HG02970 (cell line): Measurements from ENCODE around the gene RAB3IL1.
"Not testable (repeated sequence)": the region's sequence is repeated elsewhere in the genome, so short reads cannot be mapped to it uniquely, and the experiment has no call there.

ENCODE experiments used
- ATAC-seq: cut with Tn5 transposase; IDR thresholded peaks from one replicate; pipeline ENCODE4 v1.9.1; 2021; ENCODE audit warnings: mild to moderate bottlenecking, moderate library complexity, moderate number of reproducible peaks; ENCODE audit not compliant: unreplicated experiment, low FRiP score

Gene RAB3IL1

GRCh38 chr11:61954106-61954850 is 36.9 kb upstream of the RAB3IL1 start:
- no peak for ATAC-seq

DNA sequence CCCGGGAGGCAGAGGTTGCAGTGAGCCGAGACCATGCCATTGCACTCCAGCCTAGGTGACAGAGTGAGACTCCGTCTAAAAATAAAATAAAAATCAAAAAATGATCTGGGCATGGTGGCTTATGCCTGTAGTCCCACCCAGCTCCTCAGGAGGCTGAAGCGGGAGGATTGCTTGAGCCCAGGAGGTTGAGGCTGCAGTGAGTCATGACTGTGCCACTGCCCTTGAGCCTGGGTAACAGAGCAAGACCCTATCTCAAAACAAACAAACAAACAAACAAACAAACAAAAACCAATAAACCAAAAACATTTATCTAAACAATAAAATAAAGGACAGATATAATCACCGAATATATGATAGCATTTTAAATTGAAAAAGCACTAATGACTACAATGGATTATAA is 36.3 kb upstream of the RAB3IL1 start:
- not testable (repeated sequence) for ATAC-seq

GRCh38 chr11:61952882-61953281 is 35.5 kb upstream of the RAB3IL1 start:
- ATAC-seq, result no peak

DNA sequence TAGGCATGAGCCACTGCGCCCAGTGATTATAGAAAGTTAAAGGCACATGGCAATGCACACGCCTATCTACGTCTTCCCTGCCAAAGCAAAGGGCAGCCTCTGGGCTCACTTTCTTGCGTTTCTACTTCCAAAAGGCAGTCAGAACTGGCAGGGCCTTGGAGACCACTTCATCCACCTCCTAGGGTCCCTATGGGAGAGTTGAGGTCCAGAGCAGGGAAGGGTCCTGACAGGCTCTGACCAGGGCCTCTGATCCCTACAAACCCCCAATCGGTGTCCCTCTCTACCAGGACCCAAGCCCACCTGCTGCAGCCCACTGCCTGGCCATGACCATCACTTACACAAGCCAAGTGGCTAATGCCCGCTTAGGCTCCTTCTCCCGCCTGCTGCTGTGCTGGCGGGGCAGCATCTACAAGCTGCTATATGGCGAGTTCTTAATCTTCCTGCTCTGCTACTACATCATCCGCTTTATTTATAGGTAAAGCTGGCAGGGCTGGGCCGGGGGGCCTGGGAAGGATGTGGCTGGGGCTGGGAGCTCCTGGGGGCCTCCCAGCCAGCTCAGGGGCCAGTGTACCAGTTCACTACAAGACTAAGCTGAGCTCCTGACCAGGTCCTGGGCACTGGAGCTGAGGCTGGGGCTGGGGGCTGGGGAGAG is 34.2 kb upstream of the RAB3IL1 start:
- ATAC-seq, result no peak

- no peak for ATAC-seq
Measured at GRCh38 chr11:61950035-61950547, 32.7 kb upstream of the RAB3IL1 start, which contains the start of gene BEST1. Gene BEST1 (plus strand): TSS chr11:61950351. CDS start chr11:61951807, 1,456 bp downstream.

DNA sequence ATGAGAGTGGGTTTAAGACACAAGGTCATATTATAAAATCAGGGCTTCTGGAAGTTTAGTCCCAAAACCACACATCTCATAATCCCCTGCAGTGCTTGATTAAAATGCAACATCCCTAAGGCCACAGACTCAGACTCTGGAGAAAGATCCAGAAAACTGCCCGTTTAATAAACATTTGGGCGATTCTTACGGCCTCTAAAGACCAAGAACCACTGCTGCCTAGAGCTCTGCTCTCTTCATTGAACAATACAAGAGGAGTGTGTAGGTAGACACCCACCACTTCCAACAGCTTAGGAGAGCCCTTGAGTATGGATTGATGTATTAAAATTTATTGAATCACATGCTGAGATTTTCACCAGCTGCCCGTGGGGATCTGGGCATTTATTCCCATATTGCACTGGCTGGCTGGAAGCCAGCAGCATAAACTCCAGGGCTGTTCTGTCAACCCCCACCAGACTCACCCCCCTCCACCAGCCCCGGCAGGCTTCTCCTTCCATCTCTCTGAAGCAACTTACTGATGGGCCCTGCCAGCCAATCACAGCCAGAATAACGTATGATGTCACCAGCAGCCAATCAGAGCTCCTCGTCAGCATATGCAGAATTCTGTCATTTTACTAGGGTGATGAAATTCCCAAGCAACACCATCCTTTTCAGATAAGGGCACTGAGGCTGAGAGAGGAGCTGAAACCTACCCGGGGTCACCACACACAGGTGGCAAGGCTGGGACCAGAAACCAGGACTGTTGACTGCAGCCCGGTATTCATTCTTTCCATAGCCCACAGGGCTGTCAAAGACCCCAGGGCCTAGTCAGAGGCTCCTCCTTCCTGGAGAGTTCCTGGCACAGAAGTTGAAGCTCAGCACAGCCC is 32.0 kb upstream of the RAB3IL1 start:
- ATAC-seq, result no peak

DNA sequence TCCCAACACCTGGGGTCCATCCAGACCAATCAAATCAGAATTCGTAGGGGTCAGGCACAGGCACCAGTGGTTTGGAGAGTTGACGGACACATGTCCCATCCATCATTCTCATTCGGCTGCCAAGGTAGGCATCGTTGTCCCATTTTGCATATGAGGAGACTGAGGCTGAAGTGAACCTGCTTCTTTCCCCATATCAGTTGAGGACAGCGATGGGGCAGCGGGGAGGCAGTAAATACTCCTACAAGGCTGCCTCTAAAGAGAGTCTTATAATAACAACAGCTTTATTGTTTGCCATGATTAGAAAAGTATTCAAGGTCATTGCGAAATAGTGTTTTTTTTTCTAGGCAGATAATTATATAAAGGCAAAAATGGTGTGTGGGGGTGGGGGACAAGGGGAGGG is 31.1 kb upstream of the RAB3IL1 start:
- no peak for ATAC-seq

DNA sequence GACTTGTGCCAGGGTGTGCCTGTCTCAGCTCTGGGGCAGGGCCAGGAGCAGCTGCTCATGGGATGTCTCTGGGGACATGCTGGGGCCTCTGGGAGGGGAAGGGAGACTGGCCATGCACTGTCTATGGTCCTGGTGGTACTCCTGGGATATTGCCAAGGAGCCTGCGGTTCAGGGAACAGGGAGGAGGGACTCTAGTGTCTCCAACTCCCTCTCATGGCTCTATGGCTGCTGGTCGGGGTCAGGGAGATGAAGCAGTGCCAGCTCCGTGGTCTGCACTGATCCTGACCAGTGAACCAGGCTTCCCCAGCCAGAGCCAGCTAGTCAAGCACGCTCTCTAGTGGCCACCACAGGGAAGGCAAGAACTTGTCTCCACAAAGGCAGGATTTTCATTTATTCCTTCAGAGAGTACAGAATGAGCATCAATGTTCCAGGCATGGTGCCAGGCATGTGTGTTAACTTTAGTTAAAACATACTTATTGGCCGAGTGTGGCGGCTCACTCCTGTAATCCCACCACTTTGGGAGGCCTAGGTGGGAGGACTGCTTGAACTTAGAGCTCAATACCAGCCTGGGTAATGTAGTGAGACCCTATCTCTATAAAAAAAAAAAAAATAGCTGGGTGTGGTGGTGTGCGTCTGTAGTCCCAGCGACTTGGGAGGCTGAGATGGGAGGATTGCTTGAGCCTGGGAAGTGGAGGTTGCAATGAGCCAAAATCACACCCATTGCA is 30.3 kb upstream of the RAB3IL1 start:
- ATAC-seq, result no peak

DNA sequence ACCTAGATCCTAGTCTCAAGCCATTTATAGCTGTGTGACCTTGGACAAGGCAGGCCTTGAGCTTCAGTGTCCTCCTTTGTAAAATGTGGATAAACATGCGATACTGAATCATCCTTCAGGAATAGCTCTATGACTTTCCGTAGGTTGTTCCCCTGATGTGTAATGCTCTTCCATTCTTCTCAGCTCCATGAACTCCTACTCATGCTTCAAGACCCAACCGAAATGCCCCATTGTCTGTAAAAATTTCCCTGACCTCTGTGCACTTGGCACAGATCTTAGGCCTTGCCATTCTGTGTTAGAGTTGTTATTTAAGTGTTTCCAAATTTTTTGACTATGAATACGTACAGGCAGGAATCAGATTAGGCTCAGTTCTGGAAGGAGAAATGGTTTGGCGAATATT is 29.5 kb upstream of the RAB3IL1 start:
- ATAC-seq, result no peak

GRCh38 chr11:61945191-61945590 is 27.8 kb upstream of the RAB3IL1 start:
- ATAC-seq, result no peak

DNA sequence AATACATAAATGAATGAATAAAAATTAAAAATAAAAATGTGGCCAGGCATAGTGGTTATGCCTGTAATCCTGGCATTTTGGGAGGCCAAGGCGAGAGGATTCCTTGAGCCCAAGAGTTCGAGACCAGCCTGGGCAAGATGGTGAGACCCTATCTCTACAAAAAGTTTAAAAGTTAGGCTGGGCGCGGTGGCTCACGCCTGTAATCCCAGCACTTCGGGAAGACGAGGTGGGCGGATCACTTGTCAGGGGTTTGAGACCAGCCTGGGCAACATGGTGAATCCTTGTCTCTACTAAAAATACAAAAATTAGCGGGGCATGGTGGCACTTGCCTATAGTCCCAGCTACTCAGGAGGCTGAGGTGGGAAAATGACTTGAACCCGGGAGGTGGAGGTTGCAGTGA is 23.1 kb upstream of the RAB3IL1 start:
- ATAC-seq, result no peak

- no peak for ATAC-seq
Measured at GRCh38 chr11:61935861-61936260, 18.5 kb upstream of the RAB3IL1 start.

- no peak for ATAC-seq
Measured at GRCh38 chr11:61930933-61931332, 13.6 kb upstream of the RAB3IL1 start.

GRCh38 chr11:61928606-61929005 is 11.2 kb upstream of the RAB3IL1 start:
- no peak for ATAC-seq

DNA sequence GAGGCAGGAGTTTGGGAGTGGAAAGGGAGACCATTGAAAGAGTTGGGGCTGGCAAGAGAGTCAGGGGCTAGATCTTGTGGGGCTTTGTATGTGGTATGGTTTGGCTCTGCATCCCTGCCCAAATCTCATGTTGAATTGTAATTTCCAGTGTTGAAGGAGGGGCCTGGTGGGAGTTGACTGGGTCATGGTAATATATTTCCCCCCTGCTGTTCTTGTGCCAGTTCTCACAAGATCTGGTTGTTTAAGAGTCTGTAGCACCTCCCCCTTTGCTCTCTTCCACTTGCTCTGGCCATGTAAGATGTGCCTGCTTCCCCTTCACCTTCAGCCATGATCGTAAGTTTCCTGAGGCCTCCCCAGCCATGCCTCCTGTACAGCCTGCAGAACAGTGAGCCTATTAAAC is 10.1 kb upstream of the RAB3IL1 start:
- ATAC-seq, result no peak

- ATAC-seq, result no peak
Measured at GRCh38 chr11:61926235-61926634, 8.9 kb upstream of the RAB3IL1 start.

GRCh38 chr11:61925736-61926135 is 8.4 kb upstream of the RAB3IL1 start:
- ATAC-seq, result no peak

DNA sequence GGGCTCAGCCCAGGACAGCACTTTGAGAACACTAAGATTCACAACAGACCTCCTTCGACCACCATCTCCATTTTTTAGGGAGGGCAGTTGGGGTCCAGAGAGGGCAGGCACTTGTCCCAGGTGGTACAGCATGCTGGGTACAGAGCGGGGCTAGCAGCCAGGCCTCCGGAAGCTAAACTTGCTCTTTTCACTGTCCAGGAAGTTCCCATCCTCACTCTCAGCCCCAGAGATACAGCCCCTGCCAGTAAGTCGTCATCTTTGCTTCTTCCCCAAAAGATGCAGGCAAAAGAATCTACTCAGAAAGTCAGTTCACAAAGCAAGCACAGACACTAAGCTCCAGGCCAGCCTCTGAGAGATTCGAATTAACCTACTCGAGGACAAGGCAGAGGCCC is 6.7 kb upstream of the RAB3IL1 start:
- no peak for ATAC-seq

DNA sequence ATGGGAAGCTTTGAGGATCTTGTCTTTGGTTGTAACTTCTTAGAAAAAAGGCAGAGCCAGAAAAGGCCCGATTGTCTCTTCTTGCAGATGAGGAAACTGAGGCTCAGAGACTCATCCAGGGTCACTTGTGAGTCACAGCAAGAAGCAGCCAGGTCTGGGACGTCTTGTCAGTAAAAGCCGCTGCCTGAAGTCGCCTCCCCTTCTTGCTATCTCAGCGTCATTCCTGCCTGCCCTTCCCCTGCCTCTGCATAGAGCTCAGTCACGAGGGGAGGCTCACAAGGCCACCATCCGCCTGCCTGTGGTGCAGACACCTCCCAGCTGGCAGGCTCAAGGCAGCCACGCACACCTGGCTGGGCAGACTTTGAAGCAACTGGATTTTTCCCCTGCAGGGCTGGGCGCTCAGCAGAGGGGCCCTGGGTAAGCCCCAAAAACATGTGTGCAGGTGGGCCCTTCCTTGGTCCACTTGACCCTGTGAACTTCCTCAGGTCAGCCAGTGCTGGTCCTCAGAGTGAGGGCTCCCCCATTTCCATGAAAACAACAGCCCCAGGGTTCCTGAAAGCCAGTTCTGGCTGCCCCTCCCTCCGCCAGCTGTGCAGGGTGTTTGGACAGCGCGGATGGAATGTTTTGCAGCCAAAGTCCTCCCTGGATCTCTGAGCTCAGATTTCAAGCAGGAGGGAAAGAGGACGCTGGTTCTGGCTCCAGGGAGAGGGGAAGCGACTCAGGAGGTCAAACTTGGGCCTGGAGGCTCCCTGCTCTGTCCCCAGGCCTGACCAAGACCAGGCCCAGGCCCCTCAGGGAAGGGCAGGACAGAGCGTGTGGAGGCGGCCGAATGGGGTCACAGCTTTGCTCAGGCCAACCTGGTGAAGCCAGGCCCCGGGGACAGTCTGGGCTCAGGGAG is 6.0 kb upstream of the RAB3IL1 start:
- no peak for ATAC-seq
